PFSK-1 (cell line): ENCODE measurements around the gene GAB1.

Source experiments
- FOXP2 ChIP-seq: optimal IDR thresholded peaks from 2 replicates; pipeline ENCODE3; 2011; ENCODE audit warnings: borderline replicate concordance, control low read depth, inconsistent platforms; ENCODE audit not compliant: insufficient read depth; ENCODE audit errors: extremely low read length, extremely low read depth
- POLR2AphosphoS5 ChIP-seq: IDR thresholded peaks from 2 replicates; pipeline ENCODE4 v1.6.1; 2012; ENCODE audit warnings: low read depth, mild to moderate bottlenecking, control low read depth, low read length, moderate library complexity
- REST ChIP-seq, 2 experiments: IDR thresholded peaks; 2 replicates each; pipeline versions ENCODE4 v1.6.1 to v1.8.0; 2011 to 2012; ENCODE audit warnings: low read depth in 2 of 2, low read length in 2 of 2, control low read depth in 1 of 2, inconsistent platforms in 1 of 2, mild to moderate bottlenecking in 1 of 2, moderate library complexity in 1 of 2; ENCODE audit not compliant: insufficient read depth in 1 of 2
- SIN3A ChIP-seq: IDR thresholded peaks from 2 replicates; pipeline ENCODE4 v1.6.1; 2012; ENCODE audit warnings: mild to moderate bottlenecking, low read length, moderate library complexity, borderline replicate concordance; ENCODE audit not compliant: insufficient read depth
- TAF1 ChIP-seq: IDR thresholded peaks from 2 replicates; pipeline ENCODE4 v1.6.1; 2012; ENCODE audit warnings: low read length, control low read depth, borderline replicate concordance; ENCODE audit not compliant: insufficient read depth

Gene GAB1

GRCh38 chr4:143341186-143341755 is 4.6 kb downstream of the GAB1 start:
- TF ChIP-seq POLR2AphosphoS5: no peak
- no peak for TF ChIP-seq FOXP2
- no peak for TF ChIP-seq REST (IDR thresholded peaks at IDR 0.05; ENCODE audit: insufficient read depth in 1 of 2, low read depth in 2 of 2, low read length in 2 of 2)

GRCh38 chr4:143343276-143343831 is 6.7 kb downstream of the GAB1 start:
- TF ChIP-seq POLR2AphosphoS5 (no peak), TAF1 (no peak), SIN3A (no peak), FOXP2 (no peak), REST (IDR thresholded peaks at IDR 0.05; ENCODE audit: insufficient read depth in 1 of 2, low read depth in 2 of 2, low read length in 2 of 2) (no peak)

- TF ChIP-seq POLR2AphosphoS5: no peak
- no peak for TF ChIP-seq REST (IDR thresholded peaks at IDR 0.05; ENCODE audit: insufficient read depth in 1 of 2, low read depth in 2 of 2, low read length in 2 of 2)
- no peak for TF ChIP-seq TAF1
- TF ChIP-seq FOXP2: no peak
- no peak for TF ChIP-seq SIN3A
Measured at GRCh38 chr4:143344041-143344440, 7.4 kb downstream of the GAB1 start.

DNA sequence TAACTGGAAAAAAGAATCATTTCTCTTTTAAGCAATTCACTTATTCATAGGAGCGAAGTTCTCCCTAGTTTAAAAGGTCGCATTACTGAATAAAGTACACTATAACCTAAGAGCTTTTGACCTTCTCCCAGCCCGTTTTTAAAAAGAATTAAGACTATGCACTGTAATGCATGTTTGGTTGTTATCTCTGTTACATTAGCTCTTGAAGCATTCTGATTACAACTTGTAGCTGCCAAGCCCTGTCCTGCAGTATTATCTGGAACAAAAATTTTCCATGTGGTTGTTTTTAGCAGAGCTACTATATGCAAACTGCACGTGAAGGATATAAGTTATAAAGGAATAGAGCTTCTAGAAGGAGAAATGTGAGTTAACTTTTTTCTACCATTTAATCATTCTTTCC is 8.1 kb downstream of the GAB1 start:
- TF ChIP-seq REST (IDR thresholded peaks at IDR 0.05; ENCODE audit: insufficient read depth in 1 of 2, low read depth in 2 of 2, low read length in 2 of 2): no peak
- no peak for TF ChIP-seq SIN3A
- no peak for TF ChIP-seq TAF1
- no peak for TF ChIP-seq FOXP2
- TF ChIP-seq POLR2AphosphoS5: no peak

DNA sequence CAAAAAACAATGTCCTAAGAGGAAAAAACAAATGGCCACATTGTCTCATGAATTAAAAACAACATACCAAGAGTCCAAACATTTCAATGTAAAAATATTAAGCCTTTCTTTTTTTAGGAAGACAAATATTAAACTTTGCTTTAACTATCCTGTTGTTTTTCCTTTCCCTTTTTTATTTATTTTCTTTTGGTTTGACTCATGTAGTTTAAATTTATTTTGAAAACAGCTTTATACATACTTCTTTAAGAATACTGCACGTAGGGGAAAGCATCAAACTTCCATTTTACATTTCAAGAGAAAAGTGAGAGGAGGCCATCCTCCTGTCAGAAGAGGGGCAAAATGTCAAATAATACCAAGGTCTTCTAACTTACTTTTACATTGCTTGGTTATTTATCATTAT is 8.7 kb downstream of the GAB1 start:
- TF ChIP-seq SIN3A (no peak), REST (IDR thresholded peaks at IDR 0.05; ENCODE audit: insufficient read depth in 1 of 2, low read depth in 2 of 2, low read length in 2 of 2) (no peak), POLR2AphosphoS5 (no peak), TAF1 (no peak), FOXP2 (no peak)
